ENCODE measurements around the gene IHH. TPM values are rescaled to one million over a fixed set of nuclear protein-coding genes. Genes with fewer than 3 reads are reported as not detected.

The IHH gene
- total RNA-seq, 4 donors from 2014 or later = 0.38 TPM; not detected in 3

- no peak for TF ChIP-seq CTCF (IDR thresholded peaks at IDR 0.05)
- TF ChIP-seq POLR2A (IDR thresholded peaks at IDR 0.05) = no peak
- H3K9me3 ChIP-seq = no peaks in the 10 kb centered on the region
- WGBS, 2 donors = 51 to 94% methylated on average over 2 of the region's 2 CpGs
- no peak overlapping the region for H3K4me3 ChIP-seq
- no peaks in the 10 kb centered on the region for H3K27me3 ChIP-seq
- intact Hi-C loops (cut with DNase I) = no loop called here
- no peaks in the 10 kb centered on the region for H3K4me1 ChIP-seq
- peaks cover 0 to 38% (median 0%) of the 10 kb centered on the region in 3 donors for H3K36me3 ChIP-seq
- no peak overlapping the region for H3K27ac ChIP-seq
- no peak for DNase-seq
Observed at GRCh38 chr2:219079417-219079816, 18.7 kb upstream of the IHH start.

GRCh38 chr2:219078951-219079350 lies 18.2 kb upstream of the IHH start:
- no peak for DNase-seq
- no peaks in the 10 kb centered on the region for H3K27me3 ChIP-seq
- no peak overlapping the region for H3K27ac ChIP-seq
- H3K4me3 ChIP-seq = no peak overlapping the region
- no peak for TF ChIP-seq POLR2A (IDR thresholded peaks at IDR 0.05)
- no peak for TF ChIP-seq CTCF (IDR thresholded peaks at IDR 0.05)
- no peaks in the 10 kb centered on the region for H3K9me3 ChIP-seq
- no peaks in the 10 kb centered on the region for H3K4me1 ChIP-seq
- WGBS, 2 donors = 95% methylated on average over 4 of the region's 4 CpGs
- intact Hi-C loops (cut with DNase I) = no loop called here
- H3K36me3 ChIP-seq = peaks cover 0 to 43% (median 0%) of the 10 kb centered on the region in 3 donors

GRCh38 chr2:219078126-219078525 lies 17.4 kb upstream of the IHH start:
- WGBS, 2 donors = 84 to 92% methylated on average over 3 of the region's 3 CpGs
- Histone ChIP-seq H3K4me3 (no peak overlapping the region), H3K9me3 (no peaks in the 10 kb centered on the region), H3K4me1 (no peaks in the 10 kb centered on the region), H3K27me3 (no peaks in the 10 kb centered on the region), H3K36me3 (peaks cover 0 to 47% (median 0%) of the 10 kb centered on the region in 3 donors), H3K27ac (no peak overlapping the region)
- TF ChIP-seq POLR2A (IDR thresholded peaks at IDR 0.05) = no peak
- no peak for TF ChIP-seq CTCF (IDR thresholded peaks at IDR 0.05)
- intact Hi-C loops (cut with DNase I) = no loop called here
- DNase-seq = no peak

- Histone ChIP-seq H3K4me3 (no peak overlapping the region), H3K36me3 (peaks cover 0 to 47% (median 0%) of the 10 kb centered on the region in 3 donors), H3K4me1 (peaks cover 0 to 8% (median 0%) of the 10 kb centered on the region in 3 donors), H3K9me3 (no peaks in the 10 kb centered on the region), H3K27me3 (no peaks in the 10 kb centered on the region), H3K27ac (no peak overlapping the region)
- no peak for TF ChIP-seq POLR2A (IDR thresholded peaks at IDR 0.05)
- TF ChIP-seq CTCF (IDR thresholded peaks at IDR 0.05) = no peak
- WGBS, 2 donors = 88 to 98% methylated on average over 3 of the region's 3 CpGs
- no peak for DNase-seq
- intact Hi-C loops (cut with DNase I) = no loop called here
Observed at GRCh38 chr2:219076253-219076652, 15.5 kb upstream of the IHH start.

GRCh38 chr2:219073413-219074129 lies 12.8 kb upstream of the IHH start:
- WGBS, 2 donors = 58 to 61% methylated on average over 10 to 11 of the region's 14 CpGs
- Histone ChIP-seq H3K4me1 (peaks cover 0 to 14% (median 0%) of the 10 kb centered on the region in 3 donors), H3K36me3 (peaks cover 0 to 47% (median 0%) of the 10 kb centered on the region in 3 donors), H3K4me3 (no peak overlapping the region), H3K27ac (no peak overlapping the region), H3K9me3 (no peaks in the 10 kb centered on the region), H3K27me3 (no peaks in the 10 kb centered on the region)
- TF ChIP-seq CTCF (IDR thresholded peaks at IDR 0.05) (peak in 5 of 6 experiments; percentile 16 to 54 (median 43)), POLR2A (IDR thresholded peaks at IDR 0.05) (no peak)
- intact Hi-C loops (cut with DNase I) = no loop called here
- no peak for DNase-seq

Measured in esophagus squamous epithelium (tissue), 5 donors.